GM12874 (cell line): ENCODE results near the gene HOXC9.

Experiments used
- TF ChIP-seq, protein P1 (sequence below): IDR thresholded peaks from 2 replicates; pipeline ENCODE4 v1.5.1; 2011; ENCODE audit warnings: low read depth, mild to moderate bottlenecking, control low read depth, low read length, moderate library complexity; ENCODE audit not compliant: insufficient read depth

Gene HOXC9

DNA sequence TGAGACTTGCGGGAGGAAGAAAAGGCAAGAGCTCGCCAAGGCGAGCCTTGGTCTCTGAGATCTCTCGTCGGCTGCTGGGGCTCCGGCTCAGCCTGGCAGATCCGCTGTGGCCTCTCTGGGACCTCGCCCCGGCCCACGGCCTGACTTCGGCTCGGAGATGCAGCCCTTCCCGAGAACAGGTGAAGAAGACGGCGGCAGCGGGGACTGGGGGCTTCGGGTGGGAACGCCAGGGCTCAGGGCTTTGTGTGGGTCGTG, 6.0 kb upstream of the HOXC9 start:
- TF ChIP-seq, protein P1, sequence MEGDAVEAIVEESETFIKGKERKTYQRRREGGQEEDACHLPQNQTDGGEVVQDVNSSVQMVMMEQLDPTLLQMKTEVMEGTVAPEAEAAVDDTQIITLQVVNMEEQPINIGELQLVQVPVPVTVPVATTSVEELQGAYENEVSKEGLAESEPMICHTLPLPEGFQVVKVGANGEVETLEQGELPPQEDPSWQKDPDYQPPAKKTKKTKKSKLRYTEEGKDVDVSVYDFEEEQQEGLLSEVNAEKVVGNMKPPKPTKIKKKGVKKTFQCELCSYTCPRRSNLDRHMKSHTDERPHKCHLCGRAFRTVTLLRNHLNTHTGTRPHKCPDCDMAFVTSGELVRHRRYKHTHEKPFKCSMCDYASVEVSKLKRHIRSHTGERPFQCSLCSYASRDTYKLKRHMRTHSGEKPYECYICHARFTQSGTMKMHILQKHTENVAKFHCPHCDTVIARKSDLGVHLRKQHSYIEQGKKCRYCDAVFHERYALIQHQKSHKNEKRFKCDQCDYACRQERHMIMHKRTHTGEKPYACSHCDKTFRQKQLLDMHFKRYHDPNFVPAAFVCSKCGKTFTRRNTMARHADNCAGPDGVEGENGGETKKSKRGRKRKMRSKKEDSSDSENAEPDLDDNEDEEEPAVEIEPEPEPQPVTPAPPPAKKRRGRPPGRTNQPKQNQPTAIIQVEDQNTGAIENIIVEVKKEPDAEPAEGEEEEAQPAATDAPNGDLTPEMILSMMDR: no peak

DNA sequence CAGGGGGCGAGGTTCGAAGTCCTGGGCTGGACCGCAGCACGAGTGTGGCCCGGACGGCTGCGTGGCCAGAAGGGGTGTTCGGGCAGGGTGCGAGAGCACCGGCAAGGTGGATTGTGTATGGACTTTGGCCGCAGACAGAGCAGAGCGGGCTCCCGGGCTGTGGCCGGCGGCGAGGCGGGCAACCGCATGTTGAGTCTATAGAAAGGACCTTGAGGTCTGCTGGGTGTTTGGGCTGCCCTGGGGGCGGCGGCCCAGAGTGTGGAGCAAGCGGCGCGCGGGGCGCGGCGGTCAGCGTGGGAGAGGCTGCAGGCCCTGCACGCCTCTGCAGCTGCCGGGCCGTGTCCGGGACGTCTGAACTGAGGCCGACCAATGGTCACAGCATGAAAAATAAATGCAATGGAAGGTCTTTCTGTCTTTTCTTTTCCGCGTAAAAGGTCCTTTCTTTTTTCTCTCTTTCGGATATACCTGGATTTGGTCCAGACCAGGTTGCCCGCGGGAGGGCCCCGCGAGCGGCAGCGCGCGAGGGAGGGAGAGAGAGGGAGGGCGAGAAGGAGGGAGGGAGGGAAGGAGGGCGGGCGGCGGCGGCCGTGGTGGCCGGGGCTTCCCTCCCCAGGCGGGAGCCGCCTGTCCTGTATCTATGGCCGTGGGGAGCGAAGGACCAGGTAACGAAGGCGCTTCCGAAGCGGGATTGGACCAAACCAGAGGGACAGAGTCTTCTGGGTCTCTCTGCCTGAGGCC, 5.5 kb upstream of the HOXC9 start:
- TF ChIP-seq, protein P1: no peak

DNA sequence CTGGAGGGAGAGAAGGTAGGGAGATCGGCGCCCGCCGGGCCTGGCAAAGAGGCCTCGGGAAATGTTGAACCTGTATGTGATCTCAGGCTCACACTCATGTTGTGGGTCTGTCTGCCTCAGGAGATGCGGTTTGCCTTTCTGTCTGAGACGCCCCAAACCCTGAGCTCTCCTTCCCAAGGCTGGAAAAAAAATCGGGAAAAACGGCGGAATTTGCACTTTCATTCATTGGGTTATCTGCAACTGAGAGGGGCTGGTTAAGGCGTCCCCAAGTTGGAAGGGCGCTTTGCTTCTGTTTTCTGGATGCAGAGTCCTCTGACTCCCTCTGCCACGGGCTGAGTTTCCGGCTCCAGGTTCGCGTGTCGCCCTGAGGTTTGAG, 5.0 kb upstream of the HOXC9 start:
- TF ChIP-seq, protein P1: no peak

DNA sequence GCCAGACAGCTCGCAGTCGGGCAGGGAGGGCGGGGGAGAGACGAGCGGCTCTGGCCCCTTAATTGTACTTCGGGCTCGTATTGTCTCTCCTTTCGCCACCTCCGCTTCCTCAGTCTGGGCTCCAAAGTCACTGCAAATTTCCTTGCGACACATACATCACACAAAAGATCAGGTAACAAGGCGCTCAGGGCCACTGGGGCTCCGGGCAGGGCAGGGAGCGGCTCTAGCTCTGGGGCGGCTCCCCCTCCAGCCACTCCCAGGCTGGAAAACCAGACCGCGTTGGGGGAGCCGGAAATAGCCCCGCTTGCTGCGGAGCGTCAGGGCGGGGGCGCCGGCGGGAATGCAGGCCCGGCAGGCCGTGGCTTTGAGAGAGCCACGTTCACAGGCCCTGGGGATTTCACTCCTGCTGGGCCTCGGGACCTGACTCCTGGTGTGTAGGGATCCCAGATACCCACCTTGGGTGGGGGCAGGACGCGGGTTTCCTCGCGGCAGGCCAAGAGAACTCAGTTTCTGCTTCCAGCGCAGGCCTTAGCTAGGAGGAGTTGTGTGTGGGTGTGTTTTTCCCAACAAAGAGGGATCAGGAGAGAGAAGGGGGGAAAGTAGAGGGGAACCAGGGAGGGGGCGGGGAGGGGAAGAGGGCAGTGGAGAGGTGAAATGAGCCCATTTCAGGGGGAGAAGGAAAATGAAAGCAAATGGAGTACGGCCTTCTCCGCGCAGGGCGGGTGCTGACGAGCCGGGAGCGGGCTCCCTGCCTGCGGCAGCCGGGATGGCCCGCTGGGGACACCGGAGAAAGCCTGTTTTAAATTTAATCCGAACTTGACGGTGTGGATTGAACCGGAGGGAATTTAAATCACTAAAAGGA, 4.4 kb upstream of the HOXC9 start:
- TF ChIP-seq, protein P1: no peak

DNA sequence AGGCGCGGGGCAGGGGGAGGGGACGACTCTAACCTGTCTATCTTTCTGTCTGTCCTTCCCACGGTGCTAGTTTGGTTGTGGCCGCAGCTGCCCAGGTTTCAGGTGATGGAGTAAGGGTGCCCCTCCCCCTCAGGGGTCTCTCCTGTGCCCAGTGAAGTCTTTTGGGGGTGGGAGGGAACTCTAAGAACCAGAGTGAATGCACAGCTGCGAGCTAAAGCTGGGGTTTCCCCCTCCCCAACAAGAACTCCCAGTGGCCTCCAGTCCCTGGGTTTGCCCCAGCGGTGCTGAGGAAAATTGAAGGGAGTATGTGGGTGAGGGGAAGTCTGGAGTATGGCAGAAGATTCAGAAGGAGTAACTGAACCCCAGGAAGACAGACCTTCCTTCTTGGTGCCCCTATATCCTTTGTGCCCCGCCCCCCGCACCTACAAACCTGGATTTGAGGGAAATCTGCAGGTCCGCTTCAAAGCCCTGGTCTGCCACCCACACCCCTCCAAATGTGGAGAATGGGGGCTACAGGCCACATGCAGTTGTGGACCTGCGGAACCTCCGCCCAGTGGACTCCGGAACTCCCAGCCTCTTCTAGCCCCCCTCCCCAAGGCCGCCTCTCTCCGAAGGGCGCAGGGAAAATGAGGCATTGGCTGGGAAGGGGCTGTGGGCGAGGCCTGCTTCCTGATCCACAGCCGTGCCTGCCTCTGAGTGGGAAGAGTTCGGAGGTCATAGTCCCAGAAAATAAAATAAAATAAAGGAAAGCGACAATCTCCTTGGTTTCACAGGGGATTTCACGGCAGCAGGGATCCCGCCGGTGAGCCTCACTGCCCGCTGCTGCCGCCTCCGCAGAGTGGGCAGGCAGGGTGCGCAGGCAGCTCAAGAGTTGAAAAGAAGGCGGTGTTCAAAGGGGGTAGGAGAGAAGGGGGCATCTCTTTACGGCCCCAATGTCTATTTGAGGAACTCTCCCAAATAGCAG, 3.4 kb upstream of the HOXC9 start:
- TF ChIP-seq, protein P1: no peak

DNA sequence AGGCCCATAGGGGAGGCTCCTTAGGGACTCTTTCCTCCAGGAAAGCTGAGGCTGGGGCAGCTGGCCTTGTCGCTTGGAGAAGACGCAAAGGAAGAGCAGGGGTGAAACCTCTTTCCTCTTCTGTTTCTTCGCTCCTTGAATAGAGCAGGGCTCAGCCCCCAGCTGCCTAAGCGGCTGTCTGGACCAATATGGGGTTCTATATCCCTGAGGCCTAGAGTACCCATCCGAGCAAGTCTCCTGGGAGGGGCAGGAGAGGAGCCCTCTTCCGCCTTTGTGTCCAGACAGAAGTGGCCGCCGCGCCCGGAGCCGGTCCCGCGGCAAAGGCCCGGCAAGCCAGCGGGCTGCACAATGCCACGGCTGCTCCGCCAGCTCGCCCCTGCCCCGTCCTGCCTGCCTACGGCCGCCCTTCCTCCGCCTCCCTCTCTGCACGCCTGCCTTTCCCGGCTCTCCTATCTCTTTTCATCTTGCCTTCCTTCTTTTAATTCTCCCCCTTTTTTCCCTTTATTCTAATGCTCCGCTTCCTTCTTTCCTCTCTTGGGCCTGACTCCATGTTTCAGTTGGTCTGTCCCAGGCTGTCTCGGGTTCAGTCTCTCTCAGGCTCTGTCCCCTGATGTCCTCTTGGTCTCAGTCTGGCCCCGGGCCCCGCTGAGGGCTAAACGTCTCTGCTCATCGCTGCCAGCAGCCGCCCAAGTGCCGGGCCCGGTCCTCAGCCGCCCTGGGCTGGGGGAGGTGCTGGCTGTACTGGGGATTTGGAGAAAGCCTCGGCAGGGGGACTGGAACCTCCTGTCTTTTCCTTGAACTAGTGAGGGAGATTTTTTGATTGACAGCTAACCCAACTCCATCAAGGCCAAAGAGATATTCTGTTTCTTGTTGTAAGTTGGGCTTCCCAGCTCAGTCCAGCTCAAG, 2.5 kb upstream of the HOXC9 start:
- TF ChIP-seq, protein P1: no peak
